RWPE1 (cell line): ENCODE measurements around the gene TMPRSS12.
"Not testable (repeated sequence)": the region's sequence is repeated elsewhere in the genome, so short reads cannot be mapped to it uniquely, and the experiment has no call there.

ENCODE experiments used
- CTCF ChIA-PET: fragments of 350-600 bp; sonication (Branson Sonifier 250); formaldehyde crosslinking; extraction: SDS; loops from one replicate; lab custom pipeline; 2021; lab: Yijun Ruan, JAX
- POLR2A ChIA-PET: fragments of 400-600 bp; formaldehyde crosslinking; extraction: SDS; loops from one replicate; lab custom pipeline; 2020; ENCODE audit warnings: antibody characterized with exemption; ENCODE audit not compliant: low non-redundant PET; lab: Yijun Ruan, JAX
- DNase-seq: peaks from one replicate; pipeline ENCODE4 v3.0.0; 2012; ENCODE audit warnings: low spot score
- H3K27ac ChIP-seq: fragments of 450-650 bp; 2 replicates; pipeline ENCODE4 v1.5.1; 2017
- CTCF ChIP-seq: fragments of 450-650 bp; conservative IDR thresholded peaks from 2 replicates; pipeline ENCODE4 v1.5.1; 2017; ENCODE audit warnings: low read depth, mild to moderate bottlenecking

Gene TMPRSS12

GRCh38 chr12:50822082-50822481 lies 20.6 kb upstream of the TMPRSS12 start:
- CTCF ChIA-PET = interaction anchor here (0.6 kb wide), 1 partner anchor 141 kb away, joined by 3 read pairs; no protein-coding TSS in a partner anchor
- no peak for TF ChIP-seq CTCF
- DNase-seq = no peak
- POLR2A ChIA-PET = no interaction called here
- H3K27ac ChIP-seq = no peak overlapping the region

GRCh38 chr12:50823724-50824123 lies 19.0 kb upstream of the TMPRSS12 start:
- H3K27ac ChIP-seq, POLR2A ChIA-PET, CTCF ChIA-PET, DNase-seq: not testable (repeated sequence)

GRCh38 chr12:50824914-50825313 lies 17.8 kb upstream of the TMPRSS12 start:
- no peak for TF ChIP-seq CTCF
- POLR2A ChIA-PET = interaction anchor here (0.6 to 0.7 kb wide), 4 partner anchors 61 to 259 kb away, joined by 4 to 8 read pairs (median 6); partner anchors contain the start of gene ATF1
- peak overlapping the region; percentile 47 for H3K27ac ChIP-seq
- CTCF ChIA-PET = interaction anchor here (1.1 to 2.7 kb wide), 2 partner anchors 162 to 517 kb away, joined by 3 to 17 read pairs; no protein-coding TSS in a partner anchor
- DNase-seq = no peak

GRCh38 chr12:50825372-50825838 lies 17.3 kb upstream of the TMPRSS12 start:
- ChIA-PET CTCF (interaction anchor here (0.6 to 2.7 kb wide), 7 partner anchors 21 to 516 kb away, joined by 3 to 17 read pairs (median 3); no protein-coding TSS in a partner anchor), POLR2A (interaction anchor here (0.6 to 0.7 kb wide), 4 partner anchors 62 to 258 kb away, joined by 4 to 8 read pairs (median 6); partner anchors contain the start of gene ATF1)
- no peak overlapping the region for H3K27ac ChIP-seq
- TF ChIP-seq CTCF = peak; percentile 42
- peak; percentile 50 for DNase-seq

GRCh38 chr12:50828121-50828520 lies 14.6 kb upstream of the TMPRSS12 start:
- ChIA-PET POLR2A (no interaction called here), CTCF (no interaction called here)
- TF ChIP-seq CTCF = no peak
- DNase-seq = no peak
- peak overlapping the region; percentile 39 for H3K27ac ChIP-seq

- CTCF ChIA-PET = no interaction called here
- DNase-seq = no peak
- peak overlapping the region; percentile 39; the same call in 1 of the 2 replicates for H3K27ac ChIP-seq
- no peak for TF ChIP-seq CTCF
- POLR2A ChIA-PET = no interaction called here
These were observed 13.8 kb upstream of the TMPRSS12 start for GRCh38 chr12:50828886-50829285.

GRCh38 chr12:50833801-50834200 lies 8.9 kb upstream of the TMPRSS12 start:
- H3K27ac ChIP-seq, CTCF ChIA-PET, DNase-seq, POLR2A ChIA-PET: not testable (repeated sequence)
